MG63 (cell line): ENCODE results near the gene TRMT112. TPM values are rescaled to one million over a fixed set of nuclear protein-coding genes. Genes with fewer than 3 reads are reported as not detected.

Experiments used
- DNase-seq: peaks from one replicate; pipeline ENCODE4 v3.0.0-alpha.2; 2020
- H3K27me3 ChIP-seq: fragments of 250-450 bp; sonication (Bioruptor Pico); 2 replicates; pipeline ENCODE4 v1.5.1; 2020; ENCODE audit warnings: mild to moderate bottlenecking, moderate library complexity
- H3K36me3 ChIP-seq: fragments of 250-450 bp; sonication (Bioruptor Pico); 2 replicates; pipeline ENCODE4 v1.5.1; 2020; ENCODE audit warnings: mild to moderate bottlenecking, moderate library complexity
- H3K4me3 ChIP-seq: fragments of 250-450 bp; sonication (Bioruptor Pico); 2 replicates; pipeline ENCODE4 v1.5.1; 2020; ENCODE audit warnings: mild to moderate bottlenecking, moderate library complexity
- H3K9me3 ChIP-seq: fragments of 250-450 bp; sonication (Bioruptor Pico); 2 replicates; pipeline ENCODE4 v1.5.1; 2020; ENCODE audit warnings: mild to moderate bottlenecking, moderate library complexity
- total RNA-seq: library from RNA; depleted of rRNA; stranded (reverse); fragments of >200 nt; shearing (Covaris generic); gene quantifications from 2 replicates; pipeline ENCODE4 v1.2.3, GENCODE V29; 2014; ENCODE audit warnings: low replicate concordance

TRMT112 gene
- total RNA-seq, 1 experiment from 2014 or later: 356 TPM

- no peaks in the 10 kb centered on the region for H3K27me3 ChIP-seq
- no peak for DNase-seq
Measured at GRCh38 chr11:64292460-64293254, 24.7 kb downstream of the TRMT112 start.

GRCh38 chr11:64291752-64292459 lies 25.5 kb downstream of the TRMT112 start:
- no peak for DNase-seq
- no peaks in the 10 kb centered on the region for H3K36me3 ChIP-seq
- H3K9me3 ChIP-seq: no peaks in the 10 kb centered on the region
- no peaks in the 10 kb centered on the region for H3K27me3 ChIP-seq
- no peak overlapping the region for H3K4me3 ChIP-seq

More at GRCh38 chr11:64292460-64293254, 24.7 kb downstream of the TRMT112 start:
- Histone ChIP-seq H3K9me3 (no peaks in the 10 kb centered on the region), H3K36me3 (no peaks in the 10 kb centered on the region), H3K4me3 (no peak overlapping the region)

GRCh38 chr11:64291262-64291751 lies 26.1 kb downstream of the TRMT112 start, which contains the start of gene KCNK4:
KCNK4 (plus strand) TSS chr11:64291302; CDS start chr11:64293019, 1,717 bp downstream.
- no peak for DNase-seq
- Histone ChIP-seq H3K27me3 (no peaks in the 10 kb centered on the region), H3K4me3 (no peak within 1 kb of the TSS), H3K36me3 (no peaks in the 10 kb centered on the region), H3K9me3 (no peaks in the 10 kb centered on the region)

DNA sequence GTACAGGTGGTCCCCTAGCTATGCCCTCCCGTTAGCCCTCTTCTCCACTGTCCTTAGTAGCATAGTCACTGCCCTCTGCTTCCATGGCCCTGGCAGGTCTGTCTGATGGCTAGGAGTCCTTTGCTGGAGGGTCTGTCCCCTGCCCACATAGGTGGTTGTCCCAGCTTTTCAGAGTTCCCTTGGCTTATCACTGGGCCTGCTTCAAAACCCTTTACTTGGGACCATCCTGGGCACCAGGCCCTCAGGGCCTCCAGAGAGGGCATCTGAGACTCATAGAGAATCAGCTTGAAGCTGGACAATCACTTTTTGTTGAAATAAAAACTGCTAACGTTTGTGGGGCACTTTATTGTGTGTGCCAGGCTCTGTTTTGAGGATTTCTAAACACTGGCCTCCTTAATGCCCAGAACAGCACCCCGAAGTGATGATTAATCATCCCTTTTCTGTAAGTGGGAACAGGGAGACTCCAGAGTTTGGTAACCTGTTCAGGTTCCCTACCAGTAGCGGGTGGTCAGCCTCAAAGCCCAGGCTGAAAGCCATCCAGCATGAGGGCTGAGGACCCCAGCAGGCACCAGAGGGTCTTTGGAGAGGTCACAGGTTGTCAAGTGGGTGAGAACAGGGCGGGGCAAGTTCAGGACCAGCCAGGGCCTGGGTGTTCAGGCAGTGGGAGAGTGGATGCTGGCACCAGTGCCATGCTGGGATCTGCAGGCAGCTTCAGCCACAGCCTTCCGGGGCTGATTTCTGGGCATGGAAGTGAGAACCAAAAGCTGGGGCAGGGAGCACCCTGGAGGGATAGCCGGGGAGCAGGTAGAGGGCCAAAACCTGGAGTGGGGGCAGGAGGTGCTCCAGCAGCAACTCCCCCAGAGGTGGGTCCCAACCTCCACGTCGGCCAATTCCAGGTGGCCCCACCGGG lies 26.8 kb downstream of the TRMT112 start:
- no peaks in the 10 kb centered on the region for H3K9me3 ChIP-seq
- no peak overlapping the region for H3K4me3 ChIP-seq
- H3K36me3 ChIP-seq: no peaks in the 10 kb centered on the region
- no peak for DNase-seq
- H3K27me3 ChIP-seq: no peaks in the 10 kb centered on the region

- H3K4me3 ChIP-seq: no peak overlapping the region
- DNase-seq: no peak
- no peaks in the 10 kb centered on the region for H3K36me3 ChIP-seq
- H3K27me3 ChIP-seq: no peaks in the 10 kb centered on the region
- H3K9me3 ChIP-seq: no peaks in the 10 kb centered on the region
Measured at GRCh38 chr11:64289002-64289564, 28.3 kb downstream of the TRMT112 start.

GRCh38 chr11:64288353-64288750 lies 29.0 kb downstream of the TRMT112 start:
- no peak for DNase-seq
- Histone ChIP-seq H3K9me3 (no peaks in the 10 kb centered on the region), H3K27me3 (no peaks in the 10 kb centered on the region), H3K4me3 (no peak overlapping the region), H3K36me3 (peaks cover 2% of the 10 kb centered on the region; the same call in 1 of the 2 replicates)

DNA sequence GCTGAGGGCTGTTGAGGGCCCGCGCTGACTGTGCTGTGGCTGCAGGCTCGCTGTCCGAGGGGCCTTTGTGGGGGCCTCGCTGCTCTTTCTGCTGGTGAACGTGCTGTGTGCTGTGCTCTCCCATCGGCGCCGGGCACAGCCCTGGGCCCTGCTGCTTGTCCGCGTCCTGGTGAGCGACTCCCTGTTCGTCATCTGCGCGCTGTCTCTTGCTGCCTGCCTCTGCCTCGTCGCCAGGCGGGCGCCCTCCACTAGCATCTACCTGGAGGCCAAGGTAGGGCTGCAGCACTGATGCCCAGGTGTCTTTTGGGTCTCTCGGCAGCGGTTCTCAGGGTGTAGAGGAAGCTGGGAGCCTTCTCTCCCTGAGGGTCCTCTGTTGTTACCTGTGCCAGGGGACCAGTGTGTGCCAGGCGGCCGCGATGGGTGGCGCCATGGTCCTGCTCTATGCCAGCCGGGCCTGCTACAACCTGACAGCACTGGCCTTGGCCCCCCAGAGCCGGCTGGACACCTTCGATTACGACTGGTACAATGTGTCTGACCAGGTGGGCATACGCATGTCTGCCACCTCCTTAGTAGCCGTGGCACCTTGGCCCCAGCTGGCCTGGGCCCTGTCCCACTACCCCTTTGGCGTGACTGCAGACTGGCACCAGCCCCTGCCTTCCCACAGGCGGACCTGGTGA lies 29.5 kb downstream of the TRMT112 start:
- H3K9me3 ChIP-seq: no peaks in the 10 kb centered on the region
- no peak overlapping the region for H3K4me3 ChIP-seq
- peaks cover 7% of the 10 kb centered on the region; the same call in 1 of the 2 replicates for H3K36me3 ChIP-seq
- no peaks in the 10 kb centered on the region for H3K27me3 ChIP-seq
- DNase-seq: no peak

DNA sequence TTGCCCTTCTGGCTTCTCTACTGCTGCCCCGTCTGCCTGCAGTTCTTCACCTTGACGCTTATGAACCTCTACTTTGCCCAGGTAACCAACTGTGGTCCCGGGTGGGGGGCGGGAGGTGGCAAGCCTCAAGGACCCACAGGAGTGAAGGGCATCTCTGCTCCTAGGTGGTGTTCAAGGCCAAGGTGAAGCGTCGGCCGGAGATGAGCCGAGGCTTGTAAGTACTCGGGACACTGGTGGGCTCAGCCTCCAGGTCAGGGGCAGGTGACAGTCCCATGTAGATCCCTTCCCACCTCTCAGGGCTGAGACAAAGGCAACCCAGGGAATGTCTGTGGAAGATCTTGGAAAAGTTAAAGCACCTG lies 30.6 kb downstream of the TRMT112 start:
- Histone ChIP-seq H3K36me3 (peaks cover 13% of the 10 kb centered on the region), H3K27me3 (no peaks in the 10 kb centered on the region), H3K9me3 (no peaks in the 10 kb centered on the region), H3K4me3 (no peak overlapping the region)
- no peak for DNase-seq

- H3K4me3 ChIP-seq: peak overlapping the region; percentile 70
- H3K36me3 ChIP-seq: peaks cover 13% of the 10 kb centered on the region
- no peaks in the 10 kb centered on the region for H3K27me3 ChIP-seq
- no peak for DNase-seq
- H3K9me3 ChIP-seq: no peaks in the 10 kb centered on the region
Measured at GRCh38 chr11:64285885-64286800, 31.2 kb downstream of the TRMT112 start.

- Histone ChIP-seq H3K27me3 (no peaks in the 10 kb centered on the region), H3K36me3 (peaks cover 18% of the 10 kb centered on the region), H3K9me3 (no peaks in the 10 kb centered on the region), H3K4me3 (peak within 1 kb of the TSS; percentile 70)
- peak; percentile 82 for DNase-seq
Measured at GRCh38 chr11:64284962-64285884, 32.1 kb downstream of the TRMT112 start, which contains the start of gene GPR137. GPR137 (plus strand) TSS chr11:64285848; CDS start chr11:64286525, 677 bp downstream.

DNA sequence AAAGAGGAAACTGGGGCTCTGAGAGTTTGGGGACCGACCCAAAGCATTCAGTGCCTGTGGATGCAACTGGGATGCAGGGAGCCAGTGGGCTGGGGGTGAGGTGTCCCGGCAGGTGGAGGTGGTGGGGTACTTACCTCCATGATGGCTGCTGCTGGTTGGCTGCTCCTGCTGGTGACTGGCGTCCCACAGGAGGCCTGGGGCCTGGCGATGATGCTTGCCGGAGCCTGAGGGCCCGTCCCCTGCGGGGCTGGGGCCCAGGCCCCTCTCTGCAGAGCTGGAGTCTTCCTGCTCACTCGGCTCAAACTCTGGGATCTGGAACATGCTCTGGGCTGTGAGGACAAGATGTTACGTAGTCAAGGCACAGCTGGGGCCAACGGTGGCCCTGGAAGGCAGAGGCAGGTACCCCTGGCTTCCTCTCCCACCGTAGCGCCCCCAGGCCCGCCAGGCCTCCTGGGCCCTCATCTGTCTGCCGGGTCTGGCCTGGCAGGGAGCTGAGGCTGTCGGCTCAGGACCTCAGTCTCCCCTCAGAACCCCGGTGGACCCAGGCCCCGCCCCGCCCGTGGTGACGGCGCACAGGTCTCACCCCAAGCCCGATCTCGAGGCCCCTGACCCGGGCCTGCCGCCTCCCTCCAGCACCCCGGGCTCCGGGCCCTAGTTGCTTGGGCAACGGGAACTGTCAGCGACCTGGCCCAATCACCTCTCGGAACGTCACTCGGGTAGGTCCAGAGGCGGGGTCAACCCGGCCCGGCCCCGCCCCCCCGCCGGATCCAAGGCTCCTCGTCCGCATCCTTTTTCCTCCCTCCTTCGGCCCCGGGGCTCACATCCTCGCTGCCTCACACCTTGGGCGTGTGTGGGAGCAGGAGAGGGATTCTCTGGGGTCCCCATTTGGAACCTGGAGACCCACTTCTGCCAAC lies 33.1 kb downstream of the TRMT112 start, which contains the start of gene BAD:
Gene BAD, minus strand, starts transcription at position 618 of the 914 bp plus-strand sequence. Its CDS starts 297 bp downstream, at position 321.
- Histone ChIP-seq H3K4me3 (peak within 1 kb of the TSS; percentile 70), H3K27me3 (no peaks in the 10 kb centered on the region), H3K36me3 (peaks cover 18% of the 10 kb centered on the region), H3K9me3 (no peaks in the 10 kb centered on the region)
- DNase-seq: peak; percentile 94

GRCh38 chr11:64283092-64283491 lies 34.3 kb downstream of the TRMT112 start:
- no peaks in the 10 kb centered on the region for H3K27me3 ChIP-seq
- no peak for DNase-seq
- peaks cover 21% of the 10 kb centered on the region for H3K36me3 ChIP-seq
- H3K9me3 ChIP-seq: no peaks in the 10 kb centered on the region
- no peak overlapping the region for H3K4me3 ChIP-seq
